Measurements from ENCODE around the gene TXNRD1.

The TXNRD1 gene

GRCh38 chr12:104290320-104290719, 74.7 kb downstream of the TXNRD1 start:
- ATAC-seq = no peak
- TF ChIP-seq ZC3H10 (CRISPR knock-in tag; IDR thresholded peaks at IDR 0.05) (no peak), TOX (CRISPR knock-in tag; IDR thresholded peaks at IDR 0.05; ENCODE audit: borderline replicate concordance) (no peak), ISL1 (CRISPR knock-in tag; IDR thresholded peaks at IDR 0.05) (no peak), ZFP3 (CRISPR knock-in tag; IDR thresholded peaks at IDR 0.05) (no peak), POU6F1 (CRISPR knock-in tag; IDR thresholded peaks at IDR 0.05; ENCODE audit: borderline replicate concordance, low read depth) (no peak), ESRRG (CRISPR knock-in tag; IDR thresholded peaks at IDR 0.05) (no peak), BACH2 (CRISPR knock-in tag; IDR thresholded peaks at IDR 0.05; ENCODE audit: borderline replicate concordance) (no peak), ZNF565 (CRISPR knock-in tag; conservative IDR thresholded peaks at IDR 0.05; ENCODE audit: low read depth) (no peak), PPARA (CRISPR knock-in tag; IDR thresholded peaks at IDR 0.05; ENCODE audit: borderline replicate concordance) (no peak), ARNTL (CRISPR knock-in tag; IDR thresholded peaks at IDR 0.05; ENCODE audit: borderline replicate concordance, low read depth) (no peak), SNAI2 (CRISPR knock-in tag; IDR thresholded peaks at IDR 0.05) (no peak), TCF4 (CRISPR knock-in tag; IDR thresholded peaks at IDR 0.05; ENCODE audit: borderline replicate concordance) (no peak), PATZ1 (CRISPR knock-in tag; IDR thresholded peaks at IDR 0.05; ENCODE audit: borderline replicate concordance) (no peak), CSDC2 (CRISPR knock-in tag; IDR thresholded peaks at IDR 0.05) (no peak), OSR1 (CRISPR knock-in tag; IDR thresholded peaks at IDR 0.05) (no peak), RARB (CRISPR knock-in tag; IDR thresholded peaks at IDR 0.05) (no peak), CSRNP3 (CRISPR knock-in tag; IDR thresholded peaks at IDR 0.05) (no peak)

GRCh38 chr12:104290855-104291254, 75.3 kb downstream of the TXNRD1 start:
- TF ChIP-seq OSR1 (CRISPR knock-in tag; IDR thresholded peaks at IDR 0.05) (no peak), TCF4 (CRISPR knock-in tag; IDR thresholded peaks at IDR 0.05; ENCODE audit: borderline replicate concordance) (no peak), CSDC2 (CRISPR knock-in tag; IDR thresholded peaks at IDR 0.05) (no peak)

GRCh38 chr12:104291867-104292524, 76.4 kb downstream of the TXNRD1 start:
- ATAC-seq = no peak
- TF ChIP-seq ISL1 (CRISPR knock-in tag; IDR thresholded peaks at IDR 0.05) (no peak), SNAI2 (CRISPR knock-in tag; IDR thresholded peaks at IDR 0.05) (no peak), TOX (CRISPR knock-in tag; IDR thresholded peaks at IDR 0.05; ENCODE audit: borderline replicate concordance) (no peak), OSR1 (CRISPR knock-in tag; IDR thresholded peaks at IDR 0.05) (no peak), BACH2 (CRISPR knock-in tag; IDR thresholded peaks at IDR 0.05; ENCODE audit: borderline replicate concordance) (no peak), CSDC2 (CRISPR knock-in tag; IDR thresholded peaks at IDR 0.05) (no peak), POU6F1 (CRISPR knock-in tag; IDR thresholded peaks at IDR 0.05; ENCODE audit: borderline replicate concordance, low read depth) (no peak), ZFP30 (CRISPR knock-in tag; IDR thresholded peaks at IDR 0.05) (no peak), PPARA (CRISPR knock-in tag; IDR thresholded peaks at IDR 0.05; ENCODE audit: borderline replicate concordance) (no peak), ARNTL (CRISPR knock-in tag; IDR thresholded peaks at IDR 0.05; ENCODE audit: borderline replicate concordance, low read depth) (no peak), CSRNP3 (CRISPR knock-in tag; IDR thresholded peaks at IDR 0.05) (no peak), PATZ1 (CRISPR knock-in tag; IDR thresholded peaks at IDR 0.05; ENCODE audit: borderline replicate concordance) (no peak), ZFP3 (CRISPR knock-in tag; IDR thresholded peaks at IDR 0.05) (no peak), ZNF8 (CRISPR knock-in tag; IDR thresholded peaks at IDR 0.05) (no peak), ZNF565 (CRISPR knock-in tag; conservative IDR thresholded peaks at IDR 0.05; ENCODE audit: low read depth) (no peak)

More at GRCh38 chr12:104290855-104291254, 75.3 kb downstream of the TXNRD1 start:
- no peak for ATAC-seq

All from SK-N-SH treated with all-trans-retinoic acid at 6 μM for 48 hours (cell line).